ENCODE measurements around the gene DHX38.

DHX38 gene

DNA sequence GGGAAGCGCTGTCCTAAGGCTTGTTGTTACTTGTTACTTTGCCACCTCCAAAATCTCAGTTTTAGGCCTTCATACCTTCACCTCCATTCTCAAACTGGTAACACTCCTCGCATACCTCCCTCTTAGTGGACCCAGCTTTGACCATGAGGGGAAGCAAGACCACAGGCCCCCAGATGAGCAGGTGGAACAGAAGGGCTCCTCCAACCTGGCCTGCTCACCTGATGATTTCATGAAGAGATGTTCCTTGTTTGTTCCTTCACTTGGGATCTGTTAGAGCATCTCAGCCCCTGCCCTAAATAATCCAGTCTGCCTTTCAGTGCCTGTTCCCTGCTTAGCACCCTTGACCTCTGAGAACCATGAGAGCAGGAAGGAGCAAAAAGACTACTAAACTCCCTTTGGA, 28.7 kb downstream of the DHX38 start:
- DNase-seq (ENCODE audit: low spot score), result no peak

DNA sequence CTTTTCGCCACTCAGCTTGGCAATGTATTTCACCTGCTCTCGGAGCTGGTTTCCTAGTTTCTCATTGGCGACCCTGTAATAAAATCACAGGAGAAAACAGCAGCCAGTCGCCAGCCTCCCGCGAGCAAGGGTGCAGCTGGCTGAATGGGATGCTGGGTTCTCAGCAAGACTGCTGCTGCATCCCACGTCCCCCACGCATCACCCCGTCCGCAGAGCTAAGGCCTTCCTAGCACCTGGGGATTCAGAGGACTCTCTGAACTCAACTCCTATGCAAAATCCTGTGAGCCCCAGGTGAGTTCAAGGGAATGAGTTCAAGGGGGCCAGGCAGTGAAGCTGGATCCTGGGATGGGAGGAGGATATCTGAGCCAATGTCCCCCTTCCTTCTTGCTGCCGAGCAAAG, 29.3 kb downstream of the DHX38 start:
- no peak for DNase-seq (ENCODE audit: low spot score)

DNA sequence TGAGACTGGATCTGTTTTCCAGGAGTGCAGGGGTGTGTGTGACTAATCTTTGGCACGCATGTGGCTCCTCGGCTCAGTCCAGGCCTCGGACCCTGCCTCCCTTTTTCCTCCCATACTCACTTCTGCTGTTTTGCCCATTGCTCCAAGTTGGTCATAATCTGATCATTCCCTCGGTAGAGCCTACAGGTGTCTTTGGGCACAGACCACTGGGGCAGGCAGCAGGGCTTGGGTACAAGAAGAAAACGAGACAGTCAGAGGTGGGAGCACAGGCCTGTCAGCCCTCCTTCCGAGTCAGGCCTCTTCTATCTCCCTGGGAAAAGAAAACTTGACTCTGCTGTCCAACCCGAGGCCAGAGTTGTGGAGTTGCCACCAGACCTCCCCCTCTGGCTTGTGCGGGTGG, 29.8 kb downstream of the DHX38 start:
- no peak for DNase-seq (ENCODE audit: low spot score)

DNA sequence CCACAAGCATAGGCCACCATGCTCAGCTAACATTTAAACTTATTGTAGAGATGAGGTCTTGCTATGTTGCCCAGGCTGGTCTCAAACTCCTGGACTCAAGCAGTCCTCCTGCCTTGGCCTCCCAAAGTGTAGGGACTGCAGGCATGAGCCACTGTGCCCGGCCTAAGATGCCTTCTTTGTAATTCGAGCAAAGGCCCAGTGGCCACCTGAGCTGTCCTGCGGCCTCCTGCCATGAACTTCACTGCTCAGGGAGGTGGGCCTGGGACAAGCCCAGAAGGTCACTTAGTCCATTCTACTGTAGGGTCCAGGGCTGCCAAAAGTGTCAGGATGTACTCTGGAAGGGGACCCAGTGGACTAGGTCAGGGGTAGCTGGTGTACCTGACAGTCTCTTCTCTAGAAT, 30.5 kb downstream of the DHX38 start:
- no peak for DNase-seq (ENCODE audit: low spot score)

DNA sequence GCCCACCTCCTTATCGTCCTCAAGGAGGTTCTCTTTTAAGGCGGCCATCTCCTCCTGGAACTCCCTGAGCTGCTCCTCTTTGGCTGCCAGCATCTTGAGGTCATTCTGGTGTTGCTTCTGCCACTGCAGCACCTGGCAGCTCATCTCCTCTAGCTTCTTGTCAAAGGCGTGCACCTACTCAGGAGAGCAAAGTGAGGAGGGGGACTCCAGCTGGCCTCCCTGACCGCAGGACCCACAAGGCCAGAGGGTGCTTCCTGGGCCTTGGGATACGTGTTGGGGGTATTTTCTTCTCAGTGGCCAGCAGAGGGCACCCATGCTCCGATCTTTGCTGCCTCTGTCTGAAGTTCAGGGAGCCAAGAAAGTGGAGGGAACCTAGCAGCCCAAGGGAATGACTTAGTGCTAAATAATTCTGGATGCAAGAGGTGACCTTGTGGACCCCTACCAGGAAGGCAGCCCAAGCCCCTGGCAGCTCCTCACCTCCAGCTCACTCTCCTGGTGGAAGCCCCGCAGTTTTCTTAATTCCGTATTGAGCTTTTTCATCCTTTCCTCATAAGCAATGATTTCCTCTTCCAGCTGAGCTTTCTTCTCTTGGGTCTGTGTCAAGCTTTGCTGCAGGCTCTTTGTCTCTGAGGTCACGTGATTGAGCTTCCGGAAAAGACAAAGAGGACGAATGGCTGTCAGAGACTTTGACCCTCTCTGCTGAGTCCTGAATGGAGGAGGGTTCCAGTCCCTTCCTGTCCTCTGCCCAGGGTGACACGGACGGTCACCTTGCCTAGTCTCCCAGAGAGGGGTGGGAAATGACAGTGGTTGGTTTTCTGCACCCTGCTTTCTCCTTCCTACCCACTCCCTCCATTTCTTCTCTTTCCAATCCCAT, 31.4 kb downstream of the DHX38 start:
- DNase-seq (ENCODE audit: low spot score), result peak; percentile 59

DNA sequence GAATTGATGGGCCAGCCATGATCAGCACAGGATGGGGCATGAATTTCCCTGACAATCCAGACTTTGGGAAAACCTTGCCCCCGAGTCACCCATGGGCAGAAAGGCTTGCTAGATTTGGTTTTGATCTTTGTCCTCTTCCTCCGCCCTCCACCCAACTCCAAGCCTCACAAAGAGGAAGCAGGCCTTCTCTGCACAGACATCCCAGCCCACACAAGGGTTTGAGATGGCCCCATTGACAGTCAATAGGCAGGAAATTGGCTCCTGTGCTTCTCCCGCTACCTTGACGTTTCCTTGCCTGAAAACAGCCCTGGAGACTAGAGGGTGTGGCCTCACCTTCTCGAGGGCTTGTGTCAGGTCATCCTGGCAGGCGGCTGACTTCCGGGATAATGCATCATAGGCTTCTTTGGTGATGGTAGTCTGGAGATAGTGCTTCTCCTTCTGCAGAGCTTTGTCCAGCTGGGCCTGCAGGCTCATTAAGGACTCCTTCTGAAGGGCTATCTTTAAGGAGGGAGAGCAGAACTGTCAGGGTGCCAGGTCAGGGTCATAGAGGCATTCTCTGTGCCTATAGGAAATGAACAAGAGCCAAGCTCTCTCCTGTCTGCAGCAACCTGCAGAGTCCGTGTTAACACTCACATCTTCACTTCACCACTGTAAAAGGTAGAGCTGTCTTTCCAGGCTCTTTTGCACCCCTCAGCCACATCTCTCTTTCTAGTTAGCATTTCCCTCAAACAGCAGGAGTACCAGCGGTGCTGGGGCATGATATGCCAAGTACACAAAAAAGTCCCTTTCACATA, 32.2 kb downstream of the DHX38 start:
- DNase-seq (ENCODE audit: low spot score), result no peak

DNA sequence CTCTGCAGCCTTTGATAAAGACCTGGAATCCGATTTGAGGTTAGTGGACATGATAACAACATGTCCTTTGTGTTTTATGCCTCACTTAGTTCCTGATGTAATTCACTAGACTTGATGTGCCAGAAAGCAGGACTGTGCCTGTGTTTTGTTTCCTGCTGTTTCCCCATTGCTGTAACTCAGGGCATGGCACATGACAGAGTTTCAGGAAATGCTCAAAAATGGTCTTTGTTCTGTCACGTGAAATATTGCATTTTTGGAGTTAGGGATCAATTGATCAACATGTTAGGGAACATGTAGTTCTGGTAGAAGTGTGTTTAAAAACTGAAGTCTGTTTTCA, 32.8 kb downstream of the DHX38 start:
- no peak for DNase-seq (ENCODE audit: low spot score)

DNA sequence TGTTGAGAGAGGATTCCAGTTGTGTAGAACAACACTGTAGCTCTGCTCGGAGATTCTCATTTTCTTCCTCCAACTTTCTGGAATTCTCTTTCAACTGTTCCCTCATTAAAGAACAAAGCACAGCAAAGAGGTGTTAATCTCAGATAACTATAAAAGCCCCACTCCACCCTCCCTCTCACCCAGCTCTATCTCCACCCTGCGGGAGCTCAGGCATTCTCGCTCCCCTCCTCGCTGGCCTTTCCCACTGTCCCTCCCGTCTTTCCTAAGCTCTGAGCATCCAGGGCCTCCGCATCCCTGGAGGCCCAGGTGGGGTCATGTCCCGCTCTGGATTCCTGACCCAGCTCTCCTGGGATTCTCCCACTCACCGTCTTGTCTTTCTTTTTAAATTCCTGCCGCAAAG, 35.1 kb downstream of the DHX38 start:
- DNase-seq (ENCODE audit: low spot score), result no peak

DNA sequence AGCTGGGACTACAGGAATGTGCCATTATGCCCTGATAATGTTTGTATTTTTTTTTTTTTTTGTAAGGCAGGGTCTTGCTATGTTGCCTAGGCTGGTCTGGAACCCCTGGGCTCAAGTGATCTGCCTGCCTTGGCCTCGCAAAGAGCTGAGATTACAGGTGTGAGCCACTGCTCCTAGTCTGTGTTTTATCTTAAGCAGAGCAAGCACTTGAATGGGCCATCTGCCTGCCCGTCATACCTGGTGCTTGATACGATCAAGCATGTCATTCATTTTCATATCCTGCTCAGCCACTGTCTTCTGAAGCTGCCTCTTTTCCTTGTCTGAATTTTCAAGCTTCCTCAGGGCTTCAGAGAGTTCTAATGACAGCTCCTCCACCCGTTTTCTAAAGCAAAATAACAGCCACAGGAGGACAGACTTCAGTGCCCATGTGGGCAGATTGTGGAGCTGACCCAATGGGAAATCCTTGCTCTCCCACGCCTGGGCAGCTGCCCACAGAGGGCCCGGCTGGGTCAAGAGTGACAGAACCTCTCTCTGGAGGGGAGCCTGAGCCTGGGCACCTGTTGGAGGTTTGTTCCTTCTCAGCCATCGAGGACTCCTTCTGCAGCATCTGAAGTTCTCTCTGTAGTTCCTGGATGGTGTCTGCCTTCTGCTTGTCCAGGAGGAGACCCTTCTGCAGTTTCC, 36.5 kb downstream of the DHX38 start:
- no peak for DNase-seq (ENCODE audit: low spot score)

DNA sequence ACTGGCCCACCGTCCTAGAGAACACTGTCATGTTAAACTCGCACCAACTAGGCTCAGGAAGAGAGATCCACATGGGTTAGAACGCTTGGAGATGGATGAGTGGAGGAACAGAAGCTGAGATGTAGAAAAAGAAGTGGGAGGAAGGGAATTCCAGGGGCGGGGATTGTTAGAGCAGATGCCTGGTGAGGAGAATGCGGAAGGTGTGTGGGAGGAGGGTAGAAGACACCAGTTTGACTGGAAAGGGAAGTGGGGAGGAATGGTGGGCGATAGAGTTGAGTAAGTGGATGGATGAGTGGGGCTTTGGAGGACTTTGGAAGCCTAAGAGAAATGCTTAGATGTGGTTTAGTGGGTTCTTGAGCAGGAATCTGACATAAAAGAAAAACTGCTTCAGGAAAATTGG, 37.4 kb downstream of the DHX38 start:
- DNase-seq (ENCODE audit: low spot score), result peak; percentile 36

DNA sequence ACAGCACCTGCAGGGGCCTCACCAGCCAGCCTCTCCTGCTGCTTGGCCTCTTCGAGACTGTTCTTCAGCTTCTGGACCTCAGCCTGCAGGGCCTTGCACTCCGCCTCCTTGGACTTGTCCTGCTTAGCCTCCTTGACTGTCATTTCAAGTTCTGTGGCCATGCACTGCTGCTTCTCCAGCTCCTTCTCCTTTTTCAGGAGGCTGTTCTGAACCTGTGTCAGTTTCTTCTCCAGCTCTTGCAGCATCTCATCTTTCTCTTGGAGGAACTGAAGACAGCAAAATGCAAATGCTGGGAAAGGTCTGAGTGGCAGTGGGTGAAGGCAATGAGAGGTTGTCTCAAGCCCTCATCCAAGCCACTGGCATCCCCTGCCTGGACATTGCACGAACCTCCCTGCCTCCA, 39.1 kb downstream of the DHX38 start:
- no peak for DNase-seq (ENCODE audit: low spot score)

DNA sequence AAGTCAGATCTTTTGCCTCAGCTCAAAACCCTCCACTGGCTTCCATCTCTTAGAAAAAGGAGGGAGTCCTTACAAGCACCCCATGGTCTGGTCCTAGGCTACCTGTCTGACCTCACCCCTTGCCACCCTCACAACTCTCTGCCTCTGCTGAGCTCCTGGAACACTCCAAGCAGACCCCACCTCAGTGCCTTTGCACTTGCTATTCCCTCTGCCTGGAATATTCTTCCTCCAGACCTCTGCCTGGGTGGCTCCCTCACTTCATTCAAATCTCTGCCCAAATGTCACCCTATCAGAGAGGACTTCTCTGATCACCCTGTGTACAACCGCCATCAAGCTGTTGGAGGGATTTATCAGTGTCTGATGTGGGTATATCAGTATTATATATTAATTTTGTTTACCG, 40.9 kb downstream of the DHX38 start:
- DNase-seq (ENCODE audit: low spot score), result no peak

DNA sequence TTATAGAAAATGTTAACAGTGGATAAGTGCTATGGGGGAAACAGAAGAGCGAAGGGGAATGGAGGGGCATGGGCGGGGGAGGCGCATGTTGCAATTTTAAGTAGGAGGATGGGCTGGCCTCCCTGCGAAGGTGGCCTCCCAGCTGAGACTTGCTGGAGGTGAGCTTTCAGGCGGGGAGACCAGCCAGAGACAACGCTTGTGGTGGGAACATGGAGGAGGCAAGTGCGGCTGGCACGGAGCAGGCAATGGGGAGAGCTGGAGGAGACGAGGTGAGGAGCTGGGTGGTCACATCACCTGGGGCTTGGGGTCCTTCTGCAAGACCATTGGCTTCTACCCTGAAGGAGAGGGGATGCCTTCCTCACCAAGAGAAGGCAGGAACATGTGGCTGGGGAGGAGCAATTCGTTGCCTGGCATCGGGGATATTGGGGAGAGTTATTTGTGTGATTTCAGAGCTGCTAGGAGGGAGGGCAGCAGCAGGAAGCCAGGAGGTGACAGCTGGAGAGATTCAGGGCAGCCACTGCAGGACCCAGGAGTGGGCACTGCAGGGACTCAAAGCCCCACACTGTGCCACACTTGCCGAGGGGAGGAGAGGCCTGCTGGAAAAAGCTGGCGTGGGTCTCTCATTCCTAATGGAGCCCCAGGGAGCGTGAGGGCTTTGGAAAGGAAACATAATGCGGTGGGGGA, 43.9 kb downstream of the DHX38 start:
- no peak for DNase-seq (ENCODE audit: low spot score)

DNA sequence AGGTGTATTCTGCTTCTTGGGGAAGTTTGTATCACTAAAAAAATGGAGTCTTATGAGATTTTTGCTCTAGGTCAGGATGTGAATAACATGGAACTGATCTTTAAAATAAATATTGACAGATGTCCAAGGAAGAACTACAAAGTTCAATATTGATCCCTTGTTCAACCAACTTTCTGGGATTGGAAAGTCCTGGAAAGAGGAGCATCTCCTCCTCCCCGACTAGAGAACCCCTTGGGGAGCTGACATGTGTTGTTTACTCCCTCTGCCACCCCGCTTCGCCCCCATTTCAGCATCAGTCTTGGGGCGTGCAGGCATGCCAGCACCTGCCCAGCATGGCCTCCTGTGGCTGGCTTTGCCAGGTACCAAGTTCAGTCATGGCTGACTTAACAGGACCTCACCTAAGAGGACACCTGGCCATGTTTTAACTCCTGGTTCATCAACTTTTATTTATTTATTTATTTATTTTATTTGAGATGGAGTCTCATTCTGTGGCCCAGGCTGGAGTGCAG, 44.5 kb downstream of the DHX38 start:
- no peak for DNase-seq (ENCODE audit: low spot score)

DNA sequence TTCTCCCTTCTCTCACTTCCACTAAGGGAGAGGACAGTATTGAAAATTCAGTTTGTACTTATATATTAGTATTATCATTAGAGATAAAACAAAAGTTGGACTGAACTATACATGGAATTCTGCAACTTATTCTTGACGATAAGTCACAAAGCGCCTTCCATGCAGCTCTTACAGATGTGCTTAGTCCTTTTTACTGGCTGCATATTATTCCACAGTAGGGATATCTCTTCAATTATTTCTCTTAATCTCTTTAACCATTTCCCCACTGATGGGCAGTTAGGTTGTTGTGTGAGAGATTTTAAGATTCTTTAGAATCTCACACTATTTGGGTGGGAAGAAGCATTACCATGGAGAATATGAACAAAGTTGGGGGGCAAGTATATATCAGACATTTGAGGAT, 46.3 kb downstream of the DHX38 start:
- no peak for DNase-seq (ENCODE audit: low spot score)

DNA sequence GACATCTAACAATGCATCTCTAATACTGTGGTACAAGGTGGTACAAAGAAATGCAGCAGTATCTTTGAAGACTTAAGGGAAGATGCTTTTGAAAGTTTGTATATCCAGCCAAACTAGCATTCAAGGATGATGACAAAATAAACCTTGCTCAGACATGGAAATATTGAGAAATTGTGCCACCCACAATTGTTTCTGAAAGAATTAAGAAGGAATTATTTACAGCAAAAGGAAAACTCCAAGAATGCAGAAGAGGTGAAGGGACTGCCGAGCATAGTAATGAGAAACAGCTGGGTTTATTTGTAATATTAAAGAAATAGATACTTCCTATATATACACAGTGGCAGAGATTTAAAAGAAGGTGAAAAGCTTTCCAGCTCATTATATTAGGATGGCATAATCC, 48.8 kb downstream of the DHX38 start:
- no peak for DNase-seq (ENCODE audit: low spot score)

DNA sequence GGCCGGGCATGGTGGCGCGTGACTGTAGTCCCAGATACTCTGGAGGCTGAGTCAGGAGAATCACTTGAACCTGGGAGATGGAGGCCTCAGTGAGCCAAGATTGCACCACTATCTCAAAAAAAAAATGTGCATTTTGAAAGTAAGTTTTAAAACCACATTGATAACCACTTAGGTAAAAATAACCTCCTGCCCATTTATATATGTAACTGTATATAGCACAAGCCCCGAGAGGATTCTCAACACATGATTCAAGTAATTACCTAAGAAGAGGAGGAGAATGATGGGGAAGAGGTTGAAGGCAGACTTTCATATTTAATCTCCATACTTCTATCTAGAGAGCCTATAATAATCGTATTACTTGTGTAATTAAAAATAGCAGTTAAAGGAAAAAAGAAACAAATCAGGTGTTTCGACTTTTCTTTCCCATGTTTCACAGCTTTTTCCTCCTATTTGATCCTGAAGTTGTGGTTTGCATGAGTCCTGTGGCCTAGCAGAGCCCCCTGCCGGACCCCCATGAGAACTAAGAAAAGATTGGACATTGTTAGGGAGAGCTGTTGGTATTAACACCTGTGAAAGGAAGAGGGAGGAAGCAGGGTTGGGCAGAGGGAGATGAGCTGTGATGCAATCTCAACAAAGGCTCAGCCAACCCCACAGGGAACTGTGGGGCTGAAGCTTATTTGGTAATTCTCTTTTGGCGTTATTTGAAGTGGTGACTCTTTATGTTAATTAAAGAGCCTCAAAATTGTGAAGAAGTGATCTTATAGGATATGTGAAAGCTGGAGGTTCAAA, 56.2 kb downstream of the DHX38 start:
- DNase-seq (ENCODE audit: low spot score), result no peak

DNA sequence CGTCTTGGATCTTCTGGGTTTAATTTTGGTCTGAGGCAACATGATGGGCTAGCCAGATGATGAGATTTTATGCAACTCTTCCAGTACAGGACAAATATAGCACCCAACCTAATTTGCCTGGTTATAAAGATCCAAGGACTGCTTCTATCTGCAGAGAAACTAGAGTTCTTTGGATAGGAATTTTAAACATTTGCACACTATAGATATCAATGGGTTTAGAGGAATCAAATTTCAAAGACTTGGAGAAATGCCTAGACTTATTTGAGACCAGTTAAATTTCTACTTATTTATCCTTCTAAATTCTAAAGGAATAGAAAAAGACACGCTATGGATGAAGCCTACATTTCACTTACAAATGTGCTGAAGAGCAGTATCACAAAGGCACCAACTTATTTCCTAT, 65.7 kb downstream of the DHX38 start:
- no peak for DNase-seq (ENCODE audit: low spot score)

DNA sequence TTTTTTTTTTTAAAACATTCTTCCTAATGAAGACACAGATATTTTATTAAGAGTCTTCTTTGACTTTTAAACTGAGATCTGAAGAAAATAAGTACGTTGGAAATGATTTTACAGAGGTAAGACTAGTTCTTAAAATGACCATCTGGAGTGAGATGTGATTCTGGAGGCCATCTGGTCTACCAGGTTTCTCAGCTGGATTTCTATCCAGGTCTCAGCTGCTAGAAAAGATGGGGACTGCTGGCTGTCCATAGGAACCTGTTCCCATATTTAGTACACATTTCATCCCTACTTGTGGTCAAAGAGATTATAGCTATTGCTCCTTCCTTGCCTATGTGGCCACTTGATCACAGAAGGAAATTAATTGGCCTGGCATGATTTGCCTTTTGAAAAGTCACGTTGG, 66.2 kb downstream of the DHX38 start:
- DNase-seq (ENCODE audit: low spot score), result no peak

DNA sequence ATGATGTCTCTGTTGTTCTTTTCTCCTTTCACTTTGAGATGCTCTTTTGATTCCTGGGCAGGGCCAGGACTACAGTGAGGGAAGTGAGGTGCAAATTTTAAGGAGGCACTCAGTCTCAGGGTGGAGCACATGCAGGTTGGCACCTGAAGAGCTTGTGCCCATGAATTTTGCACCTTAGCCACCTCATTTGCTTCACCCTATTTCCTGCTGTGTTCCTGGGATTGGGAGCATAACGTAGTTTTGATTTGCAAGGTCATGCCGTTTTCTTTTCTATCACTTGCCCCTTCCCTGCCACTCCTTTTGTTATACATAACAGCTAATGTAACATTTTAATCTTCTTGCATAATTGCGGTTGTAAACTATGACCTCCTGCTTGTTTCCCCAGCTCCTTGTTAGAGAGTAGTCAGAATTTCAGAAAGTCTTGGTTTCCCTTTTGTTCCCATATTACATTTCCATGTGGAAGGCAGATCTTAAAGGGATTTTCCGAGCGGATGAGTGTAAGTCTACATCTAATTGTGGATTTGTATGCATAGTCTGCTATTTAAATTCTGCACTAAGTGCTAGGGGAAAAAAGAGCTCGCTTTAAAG, 68.6 kb downstream of the DHX38 start:
- DNase-seq (ENCODE audit: low spot score), result no peak
